MG63 (cell line): Measurements from ENCODE around the gene ADAMTS17. TPM values are rescaled to one million over a fixed set of nuclear protein-coding genes. Genes with fewer than 3 reads are reported as not detected.

Source experiments
- DNase-seq: peaks from one replicate; pipeline ENCODE4 v3.0.0-alpha.2; 2020
- H3K27me3 ChIP-seq: fragments of 250-450 bp; sonication (Bioruptor Pico); 2 replicates; pipeline ENCODE4 v1.5.1; 2020; ENCODE audit warnings: mild to moderate bottlenecking, moderate library complexity
- H3K36me3 ChIP-seq: fragments of 250-450 bp; sonication (Bioruptor Pico); 2 replicates; pipeline ENCODE4 v1.5.1; 2020; ENCODE audit warnings: mild to moderate bottlenecking, moderate library complexity
- H3K4me3 ChIP-seq: fragments of 250-450 bp; sonication (Bioruptor Pico); 2 replicates; pipeline ENCODE4 v1.5.1; 2020; ENCODE audit warnings: mild to moderate bottlenecking, moderate library complexity
- H3K9me3 ChIP-seq: fragments of 250-450 bp; sonication (Bioruptor Pico); 2 replicates; pipeline ENCODE4 v1.5.1; 2020; ENCODE audit warnings: mild to moderate bottlenecking, moderate library complexity
- total RNA-seq: library from RNA; depleted of rRNA; stranded (reverse); fragments of >200 nt; shearing (Covaris generic); gene quantifications from 2 replicates; pipeline ENCODE4 v1.2.3, GENCODE V29; 2014; ENCODE audit warnings: low replicate concordance

Gene ADAMTS17
- total RNA-seq, 1 experiment from 2014 or later, result 3.8 TPM

DNA sequence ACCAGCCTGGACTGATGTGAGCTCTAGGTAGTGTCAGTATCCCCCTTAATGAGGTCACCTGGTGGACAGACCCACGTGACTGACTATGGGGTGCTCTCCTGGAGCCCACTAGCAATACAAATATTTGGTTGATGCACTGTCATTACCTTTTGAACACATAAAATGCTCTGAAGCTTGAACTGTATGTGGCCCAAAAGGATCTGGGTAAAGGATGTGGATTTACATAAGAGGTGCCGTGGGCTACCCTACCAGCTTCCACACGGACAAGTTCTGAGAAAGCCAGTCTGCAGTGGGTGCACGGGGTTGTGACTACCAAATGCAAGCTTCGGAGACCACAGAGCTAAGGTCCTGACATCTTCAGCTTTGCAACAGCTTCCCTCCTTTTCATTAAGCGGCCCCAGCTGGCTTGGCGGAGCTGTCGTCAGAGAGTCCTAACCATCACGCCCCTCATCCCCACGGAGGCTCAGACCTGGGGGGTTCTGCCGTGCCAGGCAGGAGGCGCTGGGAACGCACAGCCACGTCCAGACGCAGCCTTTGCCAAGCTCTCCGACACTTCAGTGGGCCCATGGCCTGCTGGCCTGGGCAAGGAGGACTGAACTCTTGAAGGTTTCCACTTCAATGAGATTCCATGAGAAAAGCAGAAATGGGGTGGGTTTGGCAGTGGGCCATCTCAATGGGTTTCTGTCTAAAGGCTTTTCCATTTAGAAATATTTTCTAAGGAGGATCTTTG lies 228.3 kb downstream of the ADAMTS17 start:
- Histone ChIP-seq H3K27me3 (no peaks in the 10 kb centered on the region), H3K9me3 (no peaks in the 10 kb centered on the region; the same call in 1 of the 2 replicates), H3K4me3 (no peak overlapping the region), H3K36me3 (no peaks in the 10 kb centered on the region)
- DNase-seq, result no peak

- Histone ChIP-seq H3K9me3 (no peaks in the 10 kb centered on the region), H3K27me3 (no peaks in the 10 kb centered on the region), H3K4me3 (no peak overlapping the region), H3K36me3 (no peaks in the 10 kb centered on the region)
- DNase-seq, result no peak
Observed at GRCh38 chr15:100112636-100113305, 229.0 kb downstream of the ADAMTS17 start.

DNA sequence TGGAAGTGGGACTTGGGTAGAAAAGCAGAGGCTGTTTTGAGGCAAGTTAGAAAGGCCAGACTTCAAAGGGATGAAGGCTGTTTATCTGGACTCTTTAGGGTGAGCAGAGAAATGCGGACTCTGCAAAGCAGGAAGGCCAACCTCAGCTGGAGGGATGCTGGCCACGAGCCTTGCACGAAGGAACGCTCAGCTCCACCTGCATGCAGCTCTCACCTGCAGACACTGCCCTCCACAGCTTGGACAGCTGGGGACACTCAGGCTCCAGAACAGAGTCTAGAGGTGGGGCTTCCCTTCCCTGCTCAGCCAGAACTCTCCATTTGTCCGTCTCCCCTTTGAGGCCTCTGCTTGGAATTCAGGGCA lies 229.7 kb downstream of the ADAMTS17 start:
- no peaks in the 10 kb centered on the region for H3K36me3 ChIP-seq
- no peaks in the 10 kb centered on the region for H3K9me3 ChIP-seq
- H3K4me3 ChIP-seq, result no peak overlapping the region
- no peaks in the 10 kb centered on the region for H3K27me3 ChIP-seq
- DNase-seq, result no peak

DNA sequence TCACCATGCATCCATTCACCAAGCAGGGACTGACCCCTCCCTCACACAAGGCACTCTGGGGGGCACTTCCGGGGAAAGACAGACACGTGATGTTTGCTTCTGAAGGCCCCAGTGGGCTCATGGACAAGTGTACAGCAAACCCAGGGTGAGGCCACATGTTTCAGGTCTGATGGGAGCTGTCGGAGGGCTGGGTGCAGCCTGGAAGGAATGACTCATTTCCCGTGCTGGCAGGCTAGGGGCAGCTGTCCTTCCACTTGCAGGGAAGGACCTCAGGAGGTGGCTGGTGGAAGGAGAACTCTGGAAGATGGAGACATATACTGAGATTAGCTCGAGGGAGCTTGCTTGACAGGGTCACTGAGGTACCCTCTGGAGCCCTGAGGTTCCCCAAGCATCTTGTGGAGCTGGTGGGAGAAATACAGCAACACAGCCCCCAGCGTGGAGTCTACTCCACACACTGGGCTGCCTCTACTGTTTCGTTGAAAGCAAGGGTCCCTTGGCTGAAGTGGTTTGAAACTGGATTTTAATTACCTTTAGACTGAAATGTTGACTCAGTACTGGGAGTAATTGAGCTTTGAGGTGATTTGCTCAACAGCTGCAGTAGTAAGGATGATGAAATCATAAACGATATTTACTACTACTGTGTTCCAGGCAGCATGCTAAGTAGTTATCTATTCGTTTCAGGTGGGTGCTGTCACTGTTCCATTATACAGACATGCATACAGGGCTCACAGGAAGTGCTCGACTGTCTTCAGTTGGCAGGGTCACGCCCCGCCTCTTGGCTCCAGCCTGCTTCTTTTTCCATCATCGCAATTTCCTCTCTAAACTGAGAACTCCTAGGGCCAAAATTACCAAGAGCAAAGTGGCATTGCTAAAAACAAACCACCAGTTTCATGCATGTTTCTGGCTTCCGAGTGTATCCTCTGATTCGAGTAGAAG lies 230.4 kb downstream of the ADAMTS17 start:
- Histone ChIP-seq H3K4me3 (no peak overlapping the region), H3K36me3 (no peaks in the 10 kb centered on the region), H3K9me3 (no peaks in the 10 kb centered on the region), H3K27me3 (no peaks in the 10 kb centered on the region)
- peak; percentile 95 for DNase-seq

DNA sequence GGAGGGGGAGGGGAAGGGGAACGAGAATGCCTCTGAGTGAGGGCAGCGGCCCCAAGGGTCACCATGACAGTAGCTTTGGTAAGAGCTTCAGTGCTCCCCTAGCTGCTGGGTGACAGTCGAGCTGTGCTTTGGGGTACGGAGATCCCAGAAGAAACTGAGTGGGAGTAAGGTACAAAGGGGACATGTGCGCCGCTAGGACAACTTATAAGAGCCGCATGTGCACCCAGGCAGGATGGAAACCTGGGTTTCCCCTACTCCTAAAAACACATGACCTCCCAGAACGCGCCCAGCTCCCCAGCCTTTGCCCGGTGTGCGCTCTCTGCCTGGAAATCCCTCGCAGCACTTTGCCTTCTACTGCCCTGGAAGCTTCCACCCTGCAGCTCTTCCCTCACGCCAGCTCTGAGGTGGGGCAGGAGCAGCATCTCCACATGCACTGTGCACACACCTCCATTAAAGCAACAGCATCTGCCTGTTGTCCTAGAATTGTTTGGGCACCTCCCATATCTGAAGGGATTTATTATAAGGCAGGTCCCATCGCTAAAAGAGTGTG lies 232.2 kb downstream of the ADAMTS17 start:
- no peaks in the 10 kb centered on the region for H3K27me3 ChIP-seq
- H3K36me3 ChIP-seq, result no peaks in the 10 kb centered on the region
- no peak overlapping the region for H3K4me3 ChIP-seq
- no peak for DNase-seq
- no peaks in the 10 kb centered on the region for H3K9me3 ChIP-seq

GRCh38 chr15:100108846-100109245 lies 232.9 kb downstream of the ADAMTS17 start:
- DNase-seq, result no peak
- H3K9me3 ChIP-seq, result no peaks in the 10 kb centered on the region
- H3K27me3 ChIP-seq, result no peaks in the 10 kb centered on the region
- no peak overlapping the region for H3K4me3 ChIP-seq
- H3K36me3 ChIP-seq, result no peaks in the 10 kb centered on the region

- no peak for DNase-seq
- Histone ChIP-seq H3K4me3 (no peak overlapping the region), H3K36me3 (no peaks in the 10 kb centered on the region)
Observed at GRCh38 chr15:100108346-100108745, 233.4 kb downstream of the ADAMTS17 start.

GRCh38 chr15:100107606-100108225 lies 234.1 kb downstream of the ADAMTS17 start:
- Histone ChIP-seq H3K27me3 (no peaks in the 10 kb centered on the region), H3K36me3 (no peaks in the 10 kb centered on the region), H3K9me3 (no peaks in the 10 kb centered on the region), H3K4me3 (no peak overlapping the region)
- no peak for DNase-seq

More at GRCh38 chr15:100108346-100108745, 233.4 kb downstream of the ADAMTS17 start:
- no peaks in the 10 kb centered on the region for H3K9me3 ChIP-seq
- H3K27me3 ChIP-seq, result no peaks in the 10 kb centered on the region

GRCh38 chr15:100107151-100107550 lies 234.6 kb downstream of the ADAMTS17 start:
- no peak for DNase-seq
- Histone ChIP-seq H3K9me3 (no peaks in the 10 kb centered on the region), H3K36me3 (no peaks in the 10 kb centered on the region), H3K27me3 (no peaks in the 10 kb centered on the region), H3K4me3 (no peak overlapping the region)

DNA sequence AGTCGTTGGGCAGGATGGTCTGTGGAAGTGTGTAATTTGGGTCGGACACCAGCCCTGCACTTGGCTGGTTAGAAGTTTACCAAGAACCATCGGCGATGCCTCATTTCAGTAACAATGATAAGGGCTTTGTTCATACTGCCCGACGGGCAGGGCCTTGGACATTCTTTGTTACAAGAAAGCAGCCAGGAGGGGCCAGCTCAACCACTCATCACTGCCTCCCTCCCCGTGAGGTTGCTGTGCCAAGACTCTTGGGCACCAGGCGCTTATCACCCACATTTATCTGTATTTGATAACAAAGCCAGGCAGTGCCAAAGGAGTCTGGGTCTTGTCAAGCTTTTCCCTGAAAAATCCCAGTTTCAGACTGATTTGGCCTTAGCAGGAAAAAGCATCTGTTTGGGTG lies 235.0 kb downstream of the ADAMTS17 start:
- no peak overlapping the region for H3K4me3 ChIP-seq
- DNase-seq, result no peak
- H3K27me3 ChIP-seq, result no peaks in the 10 kb centered on the region
- H3K36me3 ChIP-seq, result no peaks in the 10 kb centered on the region
- no peaks in the 10 kb centered on the region for H3K9me3 ChIP-seq

- H3K27me3 ChIP-seq, result no peaks in the 10 kb centered on the region
- DNase-seq, result no peak
- H3K4me3 ChIP-seq, result no peak overlapping the region
- H3K36me3 ChIP-seq, result no peaks in the 10 kb centered on the region
- H3K9me3 ChIP-seq, result no peaks in the 10 kb centered on the region
Observed at GRCh38 chr15:100105101-100105500, 236.7 kb downstream of the ADAMTS17 start.

DNA sequence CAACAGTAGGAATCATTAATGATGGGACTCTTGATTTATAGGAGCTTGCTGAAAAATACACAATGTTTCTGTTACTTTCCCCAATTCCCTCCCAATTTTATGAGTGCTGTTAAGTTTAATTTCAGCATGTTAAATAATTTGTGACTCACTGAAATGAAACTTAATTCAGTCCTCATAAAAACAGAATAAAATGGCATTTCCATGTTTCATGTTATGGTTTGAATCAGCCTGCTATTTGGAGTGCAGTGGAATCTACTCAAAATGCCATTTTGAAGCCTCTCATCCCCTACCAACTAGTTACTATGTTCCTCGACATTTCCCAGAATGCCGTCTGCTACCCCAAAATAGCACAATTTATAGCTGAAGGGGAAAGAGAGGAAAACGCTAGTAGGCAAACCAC lies 237.5 kb downstream of the ADAMTS17 start:
- Histone ChIP-seq H3K4me3 (no peak overlapping the region), H3K27me3 (no peaks in the 10 kb centered on the region), H3K36me3 (no peaks in the 10 kb centered on the region), H3K9me3 (no peaks in the 10 kb centered on the region)
- DNase-seq, result no peak

DNA sequence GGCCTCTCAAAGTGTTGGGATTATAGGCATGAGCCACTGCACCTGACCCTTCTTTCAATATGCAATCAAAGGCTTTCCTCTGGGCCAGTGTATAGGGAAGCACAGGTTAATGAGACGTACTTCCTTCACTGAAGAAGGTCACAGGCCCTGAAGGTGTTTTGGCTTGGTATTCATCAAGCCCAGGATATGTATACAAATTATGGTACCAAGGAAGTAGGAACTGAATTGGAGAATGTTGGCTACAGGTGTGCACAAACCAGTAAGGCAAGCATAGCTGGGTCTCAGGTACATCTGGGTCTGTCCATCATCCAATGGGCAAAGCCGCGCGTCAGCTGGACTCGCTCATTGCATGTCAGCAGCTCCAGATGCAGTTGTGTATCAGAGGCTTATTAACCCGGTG lies 237.9 kb downstream of the ADAMTS17 start:
- no peak for DNase-seq
- Histone ChIP-seq H3K4me3 (no peak overlapping the region), H3K9me3 (no peaks in the 10 kb centered on the region), H3K36me3 (no peaks in the 10 kb centered on the region), H3K27me3 (no peaks in the 10 kb centered on the region)

- no peak overlapping the region for H3K4me3 ChIP-seq
Observed at GRCh38 chr15:100101426-100102089, 240.2 kb downstream of the ADAMTS17 start.

GRCh38 chr15:100100926-100101325 lies 240.8 kb downstream of the ADAMTS17 start:
- Histone ChIP-seq H3K9me3 (no peaks in the 10 kb centered on the region), H3K4me3 (no peak overlapping the region), H3K27me3 (no peaks in the 10 kb centered on the region), H3K36me3 (no peaks in the 10 kb centered on the region)
- no peak for DNase-seq

More at GRCh38 chr15:100101426-100102089, 240.2 kb downstream of the ADAMTS17 start:
- no peak for DNase-seq
- Histone ChIP-seq H3K9me3 (no peaks in the 10 kb centered on the region), H3K27me3 (no peaks in the 10 kb centered on the region), H3K36me3 (no peaks in the 10 kb centered on the region)

- Histone ChIP-seq H3K27me3 (no peaks in the 10 kb centered on the region), H3K9me3 (no peaks in the 10 kb centered on the region), H3K4me3 (no peak overlapping the region), H3K36me3 (no peaks in the 10 kb centered on the region)
- DNase-seq, result no peak
Observed at GRCh38 chr15:100099976-100100375, 241.8 kb downstream of the ADAMTS17 start.
